SKM-1 (cell line): ENCODE results near the gene ABCA7.

Source experiments
- DNase-seq: peaks from one replicate; lab custom pipeline; 2025; ENCODE audit not compliant: unreplicated experiment; lab: John Stamatoyannopoulos, UW

ABCA7 gene

GRCh38 chr19:1086613-1087012 lies 46.7 kb downstream of the ABCA7 start:
- DNase-seq = no peak

DNA sequence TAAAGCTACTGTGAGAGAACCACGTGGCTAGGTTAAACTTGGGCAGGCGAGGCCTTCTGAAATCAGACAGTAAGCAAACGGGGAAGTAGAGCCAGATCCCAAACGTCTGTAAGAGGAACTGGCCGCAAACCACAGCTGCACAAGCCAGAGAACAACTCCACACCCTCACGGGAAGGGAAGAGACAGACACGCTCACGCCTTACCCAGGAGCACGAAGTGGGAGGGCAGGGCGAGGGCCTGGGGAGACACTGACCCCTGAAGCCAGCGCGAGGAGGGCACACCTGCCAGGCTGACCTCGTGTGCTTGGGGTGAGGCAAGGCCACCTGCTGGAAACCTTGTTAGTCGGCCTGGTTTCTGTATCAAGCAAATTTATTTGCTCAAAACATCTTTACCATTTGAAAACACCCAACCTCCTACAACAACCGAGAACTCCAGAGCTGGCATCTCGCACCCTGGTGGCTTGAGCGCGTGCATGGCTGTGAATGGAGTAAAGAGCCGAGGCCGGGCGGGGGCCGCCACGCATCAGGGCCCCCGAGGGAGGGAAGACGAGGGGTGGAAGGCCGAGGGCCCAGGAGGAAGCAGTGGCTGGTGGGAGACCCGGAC lies 48.0 kb downstream of the ABCA7 start:
- peak; percentile 97 for DNase-seq

DNA sequence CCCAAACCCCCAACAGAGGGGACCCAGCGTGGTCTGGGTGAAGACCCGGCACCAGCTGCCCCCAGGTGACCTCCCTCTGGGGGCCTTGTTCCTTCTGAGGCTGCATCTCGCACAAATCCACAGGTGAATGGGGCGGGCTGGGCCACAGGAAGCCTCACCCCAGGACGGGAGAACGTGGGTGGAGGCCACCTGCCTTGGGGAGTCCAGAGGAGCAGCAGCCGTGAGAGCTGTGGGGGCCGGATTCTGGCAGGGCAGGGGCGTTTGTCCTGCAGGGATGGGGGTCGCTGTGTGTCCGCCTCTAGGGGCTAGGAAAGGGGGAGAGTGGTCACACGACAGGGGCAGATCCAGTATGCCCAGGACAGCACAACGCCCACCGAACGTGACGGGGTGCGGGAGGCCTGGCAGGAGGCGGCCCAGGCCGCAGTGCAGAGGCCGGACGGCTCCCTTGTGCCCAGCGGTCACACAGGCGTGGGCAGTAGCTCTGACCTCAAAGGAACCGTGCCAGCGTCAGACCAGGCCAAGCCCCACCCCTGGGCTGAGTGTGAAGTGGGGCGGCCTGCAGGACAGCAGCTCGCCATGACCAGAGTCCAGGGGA lies 48.6 kb downstream of the ABCA7 start:
- DNase-seq = no peak

- no peak for DNase-seq
Observed at GRCh38 chr19:1089126-1089771, 49.3 kb downstream of the ABCA7 start.

DNA sequence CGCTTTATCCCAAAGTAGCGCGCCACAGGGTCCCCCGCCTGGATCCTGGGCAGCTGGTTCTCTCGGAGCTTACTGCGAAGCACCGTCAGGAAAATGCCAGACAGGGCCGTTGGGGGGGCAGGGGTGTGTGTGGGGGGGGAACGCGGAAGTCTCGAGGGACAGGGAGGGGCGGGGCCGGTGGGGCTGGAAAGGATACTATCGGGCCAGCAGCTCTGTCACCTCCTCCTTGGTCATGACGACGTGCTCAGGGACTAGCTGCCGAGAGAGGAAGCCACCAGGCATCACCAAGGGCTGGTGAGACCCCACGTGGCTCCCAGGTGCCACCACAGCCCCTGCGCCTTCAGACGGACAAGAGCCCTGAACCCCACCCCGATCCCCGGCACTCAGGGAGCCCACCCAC lies 50.0 kb downstream of the ABCA7 start:
- no peak for DNase-seq

DNA sequence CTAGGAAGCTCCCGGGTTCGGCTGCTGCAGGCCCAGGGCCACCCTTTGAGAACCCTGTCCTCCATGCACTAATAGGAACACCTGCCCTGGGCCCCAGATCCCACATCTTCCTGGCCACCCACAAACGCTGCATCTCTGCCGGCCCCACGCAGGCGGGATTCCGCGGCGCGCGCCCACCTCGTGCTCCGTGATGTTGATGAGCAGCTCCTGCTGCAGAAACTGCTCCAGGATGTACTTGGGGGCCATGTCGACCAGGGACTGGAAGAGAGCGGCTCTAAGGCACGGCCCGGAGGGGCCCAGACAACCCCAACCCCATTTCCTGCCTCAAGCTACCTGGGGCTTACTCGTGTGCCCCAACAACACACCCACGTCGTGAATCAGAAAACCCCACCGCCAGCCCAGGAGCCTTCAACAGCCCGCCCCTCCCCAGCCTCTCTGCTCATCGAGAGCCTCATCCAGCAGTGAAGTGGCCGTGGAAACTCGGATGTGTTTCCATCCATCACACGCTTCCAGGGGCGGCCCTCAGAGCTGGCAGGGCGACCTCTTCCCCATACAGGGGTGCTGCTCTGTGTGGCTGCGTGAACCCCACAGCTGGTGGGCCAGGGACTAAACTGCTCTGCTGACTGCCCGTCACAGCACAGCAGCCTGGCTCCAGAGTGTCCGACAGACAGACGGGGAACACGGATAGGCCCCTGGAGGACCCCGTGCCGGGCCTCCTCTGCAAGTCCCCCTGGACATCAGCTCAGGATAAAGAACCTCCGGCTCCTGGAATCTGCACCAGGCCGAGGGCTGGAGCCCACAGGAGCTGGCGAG lies 51.0 kb downstream of the ABCA7 start:
- DNase-seq = no peak

GRCh38 chr19:1091544-1092175 lies 51.8 kb downstream of the ABCA7 start:
- no peak for DNase-seq

DNA sequence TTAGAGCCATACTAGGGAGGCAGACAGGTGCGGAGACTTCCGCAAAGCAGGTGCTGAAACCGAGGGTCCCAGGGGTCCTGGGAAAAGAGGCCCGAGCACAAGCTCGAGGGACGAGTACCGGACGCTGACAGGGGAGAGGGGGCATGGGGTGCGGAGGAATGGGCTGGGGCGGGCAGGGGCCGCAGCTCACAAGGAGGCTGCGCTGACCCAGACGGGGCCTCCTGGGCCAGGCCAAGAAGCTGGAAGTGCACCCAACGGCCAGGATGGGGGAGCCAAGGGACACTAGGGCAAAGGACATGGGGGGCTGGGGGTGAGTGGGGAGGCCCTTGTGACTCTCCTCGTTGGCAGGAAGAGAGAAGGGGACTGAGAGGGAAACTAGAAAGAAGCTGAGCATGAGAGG lies 53.4 kb downstream of the ABCA7 start:
- DNase-seq = no peak

GRCh38 chr19:1093811-1094553 lies 54.1 kb downstream of the ABCA7 start:
- no peak for DNase-seq

- DNase-seq = no peak
Observed at GRCh38 chr19:1094655-1094977, 54.7 kb downstream of the ABCA7 start.

DNA sequence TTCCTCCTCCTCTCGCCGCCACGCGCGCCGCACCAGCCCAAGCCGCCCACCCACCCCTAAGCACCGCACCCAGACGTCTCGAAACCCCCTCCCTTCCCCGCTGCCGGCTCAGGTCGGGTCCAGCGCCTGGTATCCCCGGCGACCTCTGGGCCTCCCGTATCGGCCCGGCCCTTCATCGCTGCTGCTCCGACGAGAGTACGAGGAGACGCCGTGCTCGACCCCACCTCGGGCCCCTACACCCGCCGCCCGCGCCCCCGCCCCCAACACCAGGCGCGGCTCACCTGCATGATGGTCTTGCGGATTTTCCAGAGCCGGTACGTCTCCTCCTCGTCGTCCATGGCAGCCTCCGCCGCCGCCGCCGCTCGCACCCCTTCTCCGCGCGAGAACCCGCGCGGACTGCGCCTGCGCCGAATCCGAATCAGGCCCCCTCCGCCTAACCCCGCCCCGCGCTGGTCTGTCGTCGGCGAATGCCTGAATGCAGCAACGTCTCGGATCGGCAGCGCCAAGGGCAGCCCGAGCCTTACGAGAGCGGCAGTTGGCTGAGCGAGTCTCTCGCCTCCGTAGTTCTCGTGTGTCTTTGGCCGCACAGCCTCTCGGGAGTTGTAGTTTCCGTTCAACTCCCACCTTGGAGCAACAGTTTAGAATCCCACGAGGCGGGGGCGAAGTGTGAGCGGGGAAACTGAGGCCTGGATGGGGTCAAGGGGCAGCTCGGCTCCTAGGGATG lies 55.2 kb downstream of the ABCA7 start, which contains the start of gene POLR2E:
Gene POLR2E (minus strand): TSS at position 398 of the 724 bp plus-strand sequence. CDS start 60 bp downstream, at position 338.
- peak; percentile 96 for DNase-seq

DNA sequence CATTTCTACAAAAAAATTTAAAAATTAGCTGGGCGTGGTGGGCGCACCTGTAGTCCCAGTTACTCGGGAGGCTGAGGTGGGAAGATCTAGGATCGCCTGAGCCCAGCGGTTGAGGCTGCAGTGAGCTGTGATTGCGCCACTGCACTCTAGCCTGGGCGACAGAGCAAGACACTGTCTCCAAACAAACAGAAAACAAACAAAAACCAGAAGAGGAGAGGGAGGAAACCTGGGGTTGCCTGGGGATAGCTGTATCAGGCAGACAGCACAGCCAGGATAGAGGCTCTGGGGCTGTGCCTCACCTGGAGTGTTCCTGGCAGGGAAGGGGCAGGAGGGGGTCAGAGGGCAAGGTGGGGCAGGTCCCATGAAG lies 57.9 kb downstream of the ABCA7 start:
- DNase-seq = no peak

DNA sequence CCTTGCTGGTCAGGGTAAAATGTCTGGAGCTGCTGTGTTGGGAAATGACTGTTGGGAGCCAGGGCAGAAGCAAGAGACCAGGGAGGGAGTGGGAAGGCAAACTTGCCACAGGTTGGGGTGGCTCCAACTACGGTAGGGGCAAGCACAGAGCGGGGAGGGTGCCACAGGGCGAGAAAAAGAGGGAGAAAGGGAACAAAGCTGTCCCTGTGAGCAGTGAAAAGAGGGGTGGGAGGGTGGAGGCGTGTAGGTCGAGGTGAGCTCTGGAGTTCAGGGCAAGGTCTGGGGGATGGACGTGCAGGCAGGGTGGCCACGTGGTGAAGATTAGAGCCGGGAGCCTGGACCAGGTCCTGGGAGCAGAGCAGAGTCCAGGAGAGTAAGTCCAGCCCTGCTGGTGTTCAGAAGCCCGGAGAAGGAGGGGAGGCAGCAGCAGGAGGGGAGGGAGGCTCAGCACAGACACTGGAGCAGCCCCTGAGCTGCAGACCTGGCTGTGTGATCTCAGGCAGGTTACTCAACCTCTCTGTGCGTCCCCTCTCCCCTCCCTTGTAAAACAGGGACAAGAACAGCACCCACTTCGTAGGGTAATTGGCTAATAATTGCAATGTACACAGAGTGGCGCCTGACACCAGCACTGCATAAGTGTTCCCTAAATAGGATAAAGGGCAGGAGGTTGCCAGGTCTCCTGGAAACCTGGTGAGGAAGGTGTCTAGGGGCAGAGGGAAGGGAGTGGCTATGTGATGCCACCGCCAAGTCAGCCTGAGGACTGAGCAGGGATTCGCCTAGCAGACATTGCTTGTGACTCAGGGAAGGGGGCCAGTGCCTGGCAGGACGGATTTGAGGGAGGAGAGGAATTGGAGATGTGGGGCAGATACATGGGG lies 58.5 kb downstream of the ABCA7 start:
- no peak for DNase-seq

- DNase-seq = peak; percentile 53
Observed at GRCh38 chr19:1101337-1101698, 61.4 kb downstream of the ABCA7 start.

DNA sequence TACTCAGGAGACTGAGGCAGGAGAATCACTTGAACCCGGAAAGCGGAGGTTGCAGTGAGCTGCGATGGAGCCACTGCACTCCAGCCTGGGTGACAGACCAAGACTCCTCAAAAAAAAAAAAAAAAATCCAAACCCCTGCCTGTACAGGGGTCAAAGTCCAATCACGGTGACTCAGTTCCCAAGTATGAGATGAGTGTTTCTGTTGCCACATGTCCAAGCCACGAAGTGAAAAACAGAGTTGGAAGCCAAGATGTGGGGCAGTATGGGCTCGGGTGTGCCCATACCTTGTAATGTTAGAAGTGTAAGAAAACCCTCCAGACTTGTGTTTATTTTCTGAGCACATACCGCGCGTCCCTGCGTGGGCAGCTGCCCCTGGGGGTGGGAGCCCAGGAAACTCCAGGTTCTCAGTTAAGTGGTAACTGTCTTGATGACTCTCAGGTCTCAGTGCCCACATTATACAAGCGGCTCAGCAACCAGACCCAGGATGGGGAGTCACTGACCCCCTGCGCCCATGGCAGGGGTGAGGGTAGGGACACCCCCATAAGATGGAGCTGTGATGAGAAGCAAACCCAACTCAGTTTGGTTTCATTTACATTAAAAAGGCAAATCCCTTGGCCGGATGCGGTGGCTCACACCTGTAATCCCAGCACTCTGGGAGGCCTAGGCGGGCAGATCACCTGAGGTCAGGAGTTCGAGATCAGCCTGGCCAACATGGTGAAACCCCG lies 62.7 kb downstream of the ABCA7 start:
- no peak for DNase-seq

DNA sequence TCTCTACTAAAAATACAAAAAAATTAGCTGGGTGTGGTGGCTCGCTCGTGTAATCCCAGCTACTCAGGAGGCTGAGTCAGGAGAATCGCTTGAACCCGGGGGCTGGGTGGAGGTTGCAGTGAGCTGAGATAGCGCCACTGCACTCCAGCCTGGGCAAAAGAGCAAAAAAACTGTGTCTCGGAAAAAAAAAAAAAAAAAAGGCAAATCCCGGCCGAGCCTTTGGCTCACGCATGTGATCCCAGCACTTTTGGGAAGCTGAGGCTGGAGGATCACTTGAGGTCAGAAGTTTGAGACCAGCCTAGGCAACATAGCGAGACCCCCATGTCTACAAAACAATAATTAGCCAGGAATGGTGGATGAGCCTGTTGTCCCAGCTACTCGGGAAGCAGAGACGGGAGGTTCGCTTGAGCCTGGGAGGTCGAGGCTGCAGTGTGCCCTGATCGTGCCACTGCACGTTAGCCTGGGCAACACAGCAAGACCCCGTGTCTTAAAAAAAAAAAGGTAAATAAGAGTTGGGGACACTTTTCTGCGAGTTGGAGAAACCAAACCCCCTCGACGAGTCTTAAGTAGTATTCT lies 63.3 kb downstream of the ABCA7 start:
- no peak for DNase-seq

GRCh38 chr19:1103708-1104310 lies 63.9 kb downstream of the ABCA7 start, which contains the start of gene GPX4:
Gene GPX4, plus strand, starts transcription at chr19:1103994. Its CDS starts 50 bp downstream, at chr19:1104044.
- peak; percentile 95 for DNase-seq
